Keratinocyte (primary cell): ENCODE measurements around the gene HTR5A. TPM values are rescaled to one million over a fixed set of nuclear protein-coding genes. Genes with fewer than 3 reads are reported as not detected.

Experiments used
- DNase-seq: peaks from one replicate; pipeline ENCODE4 v3.0.0-alpha.2; 2011; ENCODE audit warnings: low read depth, missing footprints, low spot score
- FAIRE-seq: peaks from 2 replicates; lab custom pipeline; 2011; peaks lifted over from hg19 to GRCh38; lab: Jason Lieb, UNC
- H2AFZ ChIP-seq: 2 replicates; pipeline ENCODE4 v1.6.0; 2012; ENCODE audit warnings: low read length, control low read depth, inconsistent platforms; ENCODE audit not compliant: control insufficient read depth
- H3K27ac ChIP-seq: 2 replicates; pipeline ENCODE4 v1.5.1; 2011; ENCODE audit warnings: low read length; ENCODE audit not compliant: control insufficient read depth, insufficient read depth
- H3K27me3 ChIP-seq: 3 replicates; pipeline ENCODE4 v1.6.0; 2011; ENCODE audit warnings: low read length; ENCODE audit not compliant: control insufficient read depth, insufficient read depth; ENCODE audit errors: extremely low read depth
- H3K36me3 ChIP-seq, 2 experiments: 2 replicates in 1 of 2; 3 replicates in 1 of 2; pipeline ENCODE4 v1.5.1; 2011; ENCODE audit warnings: low read length in 2 of 2, mild to moderate bottlenecking in 1 of 2; ENCODE audit not compliant: control insufficient read depth in 2 of 2, insufficient read depth in 2 of 2; ENCODE audit errors: extremely low read depth in 1 of 2
- H3K4me1 ChIP-seq: 3 replicates; pipeline ENCODE4 v1.5.1; 2011; ENCODE audit warnings: low read length; ENCODE audit not compliant: control insufficient read depth, insufficient read depth; ENCODE audit errors: extremely low read depth
- H3K4me2 ChIP-seq: 3 replicates; pipeline ENCODE4 v1.6.0; 2011; ENCODE audit warnings: low read depth, low read length; ENCODE audit not compliant: control insufficient read depth, insufficient read depth; ENCODE audit errors: extremely low read depth
- H3K4me3 ChIP-seq, 3 experiments: fragments of 200-600 bp in 1 of 3; sonication (generic) in 1 of 3; 2 replicates in 2 of 3; 3 replicates in 1 of 3; pipeline ENCODE4 v1.5.1; 2011 to 2016; ENCODE audit warnings: low read length in 3 of 3, mild to moderate bottlenecking in 3 of 3, control low read depth in 2 of 3, inconsistent platforms in 1 of 3, low read depth in 1 of 3, mixed read lengths in 1 of 3, mixed run types in 1 of 3, moderate library complexity in 1 of 3; ENCODE audit not compliant: control insufficient read depth in 2 of 3, insufficient read depth in 2 of 3; ENCODE audit errors: extremely low read depth in 1 of 3
- H3K79me2 ChIP-seq: 2 replicates; pipeline ENCODE4 v1.6.0; 2012; ENCODE audit warnings: low read length; ENCODE audit not compliant: control insufficient read depth, insufficient read depth
- H3K9ac ChIP-seq: 3 replicates; pipeline ENCODE4 v1.6.0; 2011; ENCODE audit warnings: low read length; ENCODE audit not compliant: control insufficient read depth, insufficient read depth; ENCODE audit errors: extremely low read depth
- H3K9me1 ChIP-seq: 3 replicates; pipeline ENCODE4 v1.6.0; 2011; ENCODE audit warnings: low read length; ENCODE audit not compliant: control insufficient read depth, insufficient read depth; ENCODE audit errors: extremely low read depth
- H3K9me3 ChIP-seq: 2 replicates; pipeline ENCODE4 v1.5.1; 2012; ENCODE audit warnings: low read depth, low read length; ENCODE audit not compliant: control insufficient read depth
- H4K20me1 ChIP-seq: 3 replicates; pipeline ENCODE4 v1.6.0; 2011; ENCODE audit warnings: low read length; ENCODE audit not compliant: control insufficient read depth, insufficient read depth; ENCODE audit errors: extremely low read depth
- CTCF ChIP-seq, 3 experiments: IDR thresholded peaks in 1 of 3; conservative IDR thresholded peaks in 1 of 3; optimal IDR thresholded peaks in 1 of 3; 2 replicates in 2 of 3; 3 replicates in 1 of 3; pipeline versions ENCODE3 to v1.5.1; 2011; ENCODE audit warnings: low read length in 3 of 3, mild to moderate bottlenecking in 3 of 3, moderate library complexity in 2 of 3, control low read depth in 1 of 3, inconsistent platforms in 1 of 3; ENCODE audit not compliant: insufficient read depth in 2 of 3; ENCODE audit errors: extremely low read depth in 1 of 3
- EZH2 ChIP-seq: IDR thresholded peaks from one replicate; pipeline ENCODE4 v1.6.1; 2012; ENCODE audit warnings: inconsistent platforms, mild to moderate bottlenecking, low read length, moderate library complexity
- dilution Hi-C: fragments of 300-500 bp; cut with MboI; formaldehyde crosslinking; loops from one replicate; pipeline ENCODE4 v1.7.0; 2020; ENCODE audit warnings: low sequenced_read_pairs; ENCODE audit not compliant: extremely low pct_ligation_motif_present
- polyA plus RNA-seq, 5 experiments: library from polyadenylated mRNA; depleted of rRNA in 3 of 5; stranded (reverse) in 3 of 5; stranded (forward) in 1 of 5; unstranded in 1 of 5; fragments of >200 nt; gene quantifications; 1 replicate in 1 of 5; 2 replicates in 3 of 5; 3 replicates in 1 of 5; pipeline versions ENCODE4 v1.2.1 to v1.2.3, GENCODE V29; 2011 to 2012; ENCODE audit warnings: missing spikeins in 2 of 5, low read depth in 1 of 5, low replicate concordance in 1 of 5

Gene HTR5A
- polyA plus RNA-seq, 1 donor (not counting 4 experiments of a cell fraction or from before 2014, with no cell fraction given): not detected

GRCh38 chr7:155054761-155055160, 15.4 kb upstream of the HTR5A start:
- no peaks in the 10 kb centered on the region for H3K36me3 ChIP-seq
- H2AFZ ChIP-seq: no peak overlapping the region
- H4K20me1 ChIP-seq: no peaks in the 10 kb centered on the region
- H3K27me3 ChIP-seq: no peaks in the 10 kb centered on the region
- H3K4me3 ChIP-seq: no peak overlapping the region
- no peak overlapping the region for H3K27ac ChIP-seq
- H3K4me1 ChIP-seq: no peaks in the 10 kb centered on the region
- no peak overlapping the region for H3K4me2 ChIP-seq
- no peaks in the 10 kb centered on the region for H3K9me1 ChIP-seq
- dilution Hi-C loops: no loop called here
- no peaks in the 10 kb centered on the region for H3K79me2 ChIP-seq
- H3K9ac ChIP-seq: no peak overlapping the region
- TF ChIP-seq CTCF (optimal IDR thresholded peaks at IDR 0.05 in 1 of 3, IDR thresholded peaks at IDR 0.05 in 1 of 3, conservative IDR thresholded peaks at IDR 0.05 in 1 of 3; ENCODE audit: extremely low read depth in 1 of 3, insufficient read depth in 2 of 3, low read length in 3 of 3) (no peak), EZH2 (no peak)
- DNase-seq: no peak
- no peak for FAIRE-seq
- no peaks in the 10 kb centered on the region for H3K9me3 ChIP-seq

GRCh38 chr7:155057076-155057475, 13.0 kb upstream of the HTR5A start:
- no peak overlapping the region for H3K4me2 ChIP-seq
- no peaks in the 10 kb centered on the region for H3K9me3 ChIP-seq
- H3K27me3 ChIP-seq: no peaks in the 10 kb centered on the region
- FAIRE-seq (no peak), DNase-seq (no peak)
- no peaks in the 10 kb centered on the region for H3K4me1 ChIP-seq
- H3K79me2 ChIP-seq: no peaks in the 10 kb centered on the region
- no peaks in the 10 kb centered on the region for H3K36me3 ChIP-seq
- TF ChIP-seq EZH2: no peak
- no peak for TF ChIP-seq CTCF (optimal IDR thresholded peaks at IDR 0.05 in 1 of 3, IDR thresholded peaks at IDR 0.05 in 1 of 3, conservative IDR thresholded peaks at IDR 0.05 in 1 of 3; ENCODE audit: extremely low read depth in 1 of 3, insufficient read depth in 2 of 3, low read length in 3 of 3)
- H3K27ac ChIP-seq: no peak overlapping the region
- H2AFZ ChIP-seq: no peak overlapping the region
- no peak overlapping the region for H3K9ac ChIP-seq
- dilution Hi-C loops: no loop called here
- no peaks in the 10 kb centered on the region for H3K9me1 ChIP-seq
- H4K20me1 ChIP-seq: no peaks in the 10 kb centered on the region
- H3K4me3 ChIP-seq: no peak overlapping the region
